GM12878 (cell line): ENCODE results near the gene OSBPL3. TPM values are rescaled to one million over a fixed set of nuclear protein-coding genes. Genes with fewer than 3 reads are reported as not detected.

Experiments
- ATAC-seq: fragments of 200-7000 bp; cut with Tn5 transposase; 3 replicates; pipeline ENCODE4 v1.9.1; 2020; ENCODE audit warnings: mild to moderate bottlenecking, moderate library complexity
- BruUV-seq: library from RNA; stranded (reverse); fragments of 400-500 nt; replicated peaks from 2 replicates; lab custom pipeline; 2021; lab: Mats Ljungman, UMichigan
- CTCF ChIA-PET: fragments of 300-600 bp; sonication (Branson Sonifier 250); formaldehyde crosslinking; extraction: SDS; loops from one replicate; lab custom pipeline; 2021; ENCODE audit warnings: inconsistent platforms; lab: Yijun Ruan, JAX
- POLR2A ChIA-PET: fragments of 350-600 bp; formaldehyde crosslinking; extraction: SDS; loops from one replicate; lab custom pipeline; 2021; ENCODE audit warnings: inconsistent platforms; lab: Charles Lee
- RAD21 ChIA-PET: fragments of 300-600 bp; sonication (Branson Sonifier 250); formaldehyde crosslinking; loops from one replicate; lab custom pipeline; 2023; ENCODE audit warnings: antibody characterized with exemption; ENCODE audit not compliant: unreplicated experiment; lab: Charles Lee
- SMC1A ChIA-PET: fragments of 300-600 bp; sonication (Branson Sonifier 250); formaldehyde crosslinking; loops from one replicate; lab custom pipeline; 2023; ENCODE audit not compliant: unreplicated experiment, uncharacterized antibody; lab: Charles Lee
- DNase-seq: peaks from one replicate; pipeline ENCODE4 v3.0.0-alpha.2; 2011; ENCODE audit warnings: low read depth, low spot score
- FAIRE-seq: peaks from 3 replicates; lab custom pipeline; 2011; peaks lifted over from hg19 to GRCh38; lab: Jason Lieb, UNC
- H2AFZ ChIP-seq: 2 replicates; pipeline ENCODE4 v1.6.0; 2011; ENCODE audit warnings: low read depth, low read length, control low read depth; ENCODE audit not compliant: control insufficient read depth
- H3K27ac ChIP-seq: 2 replicates; pipeline ENCODE4 v1.5.1; 2011; ENCODE audit warnings: control low read depth; ENCODE audit not compliant: control insufficient read depth, insufficient read depth
- H3K27me3 ChIP-seq, 2 experiments: replicated peaks in 1 of 2; 2 replicates each; pipeline versions ENCODE4 v1.6.0 to v1.6.1; 2011; ENCODE audit warnings: low read length in 1 of 2; ENCODE audit not compliant: control insufficient read depth in 2 of 2, insufficient read depth in 2 of 2
- H3K36me3 ChIP-seq, 2 experiments: 2 replicates each; pipeline ENCODE4 v1.5.1; 2011; ENCODE audit warnings: low read length in 1 of 2; ENCODE audit not compliant: control insufficient read depth in 2 of 2, insufficient read depth in 2 of 2
- H3K4me1 ChIP-seq: 2 replicates; pipeline ENCODE4 v1.6.1; 2011; ENCODE audit warnings: mild to moderate bottlenecking, low read length, moderate library complexity, mixed read lengths; ENCODE audit not compliant: control insufficient read depth, insufficient read depth
- H3K4me2 ChIP-seq: 2 replicates; pipeline ENCODE4 v1.6.0; 2011; ENCODE audit warnings: control low read depth; ENCODE audit not compliant: control insufficient read depth, insufficient read depth
- H3K4me3 ChIP-seq: fragments of 200-600 bp; sonication (generic); 2 replicates; pipeline ENCODE4 v1.5.1; 2016
- H3K79me2 ChIP-seq: 2 replicates; pipeline ENCODE4 v1.6.0; 2011; ENCODE audit warnings: low read length; ENCODE audit not compliant: control insufficient read depth, insufficient read depth
- H3K9ac ChIP-seq: 2 replicates; pipeline ENCODE4 v1.8.0; 2011; ENCODE audit warnings: low read length, control low read depth, mixed read lengths; ENCODE audit not compliant: control insufficient read depth, insufficient read depth
- H3K9me3 ChIP-seq: replicated peaks from 3 replicates; pipeline ENCODE4 v1.5.1; 2011; ENCODE audit warnings: mild to moderate bottlenecking, low read length; ENCODE audit not compliant: control insufficient read depth, insufficient read depth
- H4K20me1 ChIP-seq: 2 replicates; pipeline ENCODE4 v1.6.0; 2011; ENCODE audit not compliant: control insufficient read depth, insufficient read depth
- BCL11A ChIP-seq: IDR thresholded peaks from 2 replicates; pipeline ENCODE4 v1.6.1; 2011; ENCODE audit warnings: low read depth, low read length
- HDAC2 ChIP-seq: fragments of 200-600 bp; sonication (generic); IDR thresholded peaks from 2 replicates; pipeline ENCODE4 v1.6.1; 2017
- KDM1A ChIP-seq: fragments of 200-600 bp; sonication (generic); IDR thresholded peaks from 2 replicates; pipeline ENCODE4 v1.6.1; 2016; ENCODE audit warnings: borderline replicate concordance
- PAX8 ChIP-seq: fragments of 450-650 bp; IDR thresholded peaks from 2 replicates; pipeline ENCODE4 v1.6.1; 2017; ENCODE audit warnings: mild to moderate bottlenecking, moderate library complexity
- POLR2AphosphoS2 ChIP-seq: IDR thresholded peaks from 2 replicates; pipeline ENCODE4 v1.6.1; 2011; ENCODE audit warnings: low read depth, mild to moderate bottlenecking, low read length, improper control_type of control experiment, moderate library complexity
- SMARCA5 ChIP-seq: fragments of 450-650 bp; IDR thresholded peaks from 2 replicates; pipeline ENCODE4 v1.6.1; 2017; ENCODE audit warnings: mild to moderate bottlenecking
- SP1 ChIP-seq: IDR thresholded peaks from one replicate; pipeline ENCODE4 v1.6.1; 2011; ENCODE audit warnings: low read depth, low read length
- SUZ12 ChIP-seq: fragments of 200-600 bp; sonication (generic); IDR thresholded peaks from one replicate; pipeline ENCODE4 v1.6.1; 2018; ENCODE audit warnings: antibody characterized with exemption, mild to moderate bottlenecking; ENCODE audit not compliant: unreplicated experiment
- TBL1XR1 ChIP-seq: IDR thresholded peaks from 2 replicates; pipeline ENCODE4 v1.6.1; 2012; ENCODE audit warnings: low read depth, low read length, improper control_type of control experiment
- TCF12 ChIP-seq: IDR thresholded peaks from 2 replicates; pipeline ENCODE4 v1.6.1; 2011; ENCODE audit warnings: low read depth, mild to moderate bottlenecking, low read length
- WRNIP1 ChIP-seq: IDR thresholded peaks from 2 replicates; pipeline ENCODE4 v1.6.1; 2011; ENCODE audit warnings: low read depth, low read length, improper control_type of control experiment, borderline replicate concordance
- ZBED1 ChIP-seq: IDR thresholded peaks from 2 replicates; pipeline ENCODE4 v1.6.1; 2016; ENCODE audit warnings: borderline replicate concordance
- WGBS: methylation state at CpG from one replicate; pipeline ENCODE4 v1.1.6; 2016; ENCODE audit warnings: low lambda C conversion rate; ENCODE audit not compliant: insufficient replicate concordance, insufficient coverage; ENCODE audit errors: missing lambda C conversion rate; 5-methylcytosine and 5-hydroxymethylcytosine counted together
- in situ Hi-C: fragments of 300-500 bp; cut with MboI; formaldehyde crosslinking; loops from 9 replicates; pipeline ENCODE4 v1.14.3; 2018; ENCODE audit warnings: mixed read lengths
- intact Hi-C: fragments of 100-400 bp; cut with micrococcal nuclease; formaldehyde crosslinking; loops from one replicate; pipeline ENCODE4 v1.14.2; 2022; ENCODE audit not compliant: unreplicated experiment
- polyA plus RNA-seq, 11 experiments: library from polyadenylated mRNA; depleted of rRNA in 4 of 11; unstranded in 6 of 11; stranded (reverse) in 5 of 11; fragments of >200 nt; fragmentation: Nextera tagmentation in 4 of 11; fragmentation: Illumina TruSeq in 1 of 11; extraction: Ambion mirVana in 4 of 11; extraction: Trizol in 1 of 11; gene quantifications; 1 replicate in 1 of 11; 2 replicates in 10 of 11; pipeline versions ENCODE4 v1.2.1 to v1.2.3, GENCODE V29; 2011 to 2016; ENCODE audit warnings: inconsistent platforms in 2 of 11, missing spikeins in 2 of 11, low read depth in 1 of 11
- total RNA-seq, 4 experiments: library from RNA; depleted of rRNA in 3 of 4; stranded (reverse); fragments of >200 nt in 3 of 4; fragmentation: Illumina TruSeq in 1 of 4; extraction: Trizol in 1 of 4; gene quantifications; 2 replicates each; pipeline versions ENCODE4 v1.2.1 to v1.2.3, GENCODE V29; 2013 to 2021
- TF ChIP-seq, protein P1 (sequence below): fragments of 450-650 bp; IDR thresholded peaks from 2 replicates; pipeline ENCODE4 v1.6.1; 2017; ENCODE audit warnings: low read depth, mild to moderate bottlenecking, moderate library complexity
- TF ChIP-seq, protein P2 (sequence below): fragments of 450-650 bp; IDR thresholded peaks from 2 replicates; pipeline ENCODE4 v1.6.1; 2017; ENCODE audit warnings: mild to moderate bottlenecking

Gene OSBPL3
- total and polyA plus RNA-seq, 10 of the 15 experiments (the other 5 are each of a cell fraction or from before 2014, with no cell fraction given), result 6.1 to 46.6 (median 27.0) TPM

DNA sequence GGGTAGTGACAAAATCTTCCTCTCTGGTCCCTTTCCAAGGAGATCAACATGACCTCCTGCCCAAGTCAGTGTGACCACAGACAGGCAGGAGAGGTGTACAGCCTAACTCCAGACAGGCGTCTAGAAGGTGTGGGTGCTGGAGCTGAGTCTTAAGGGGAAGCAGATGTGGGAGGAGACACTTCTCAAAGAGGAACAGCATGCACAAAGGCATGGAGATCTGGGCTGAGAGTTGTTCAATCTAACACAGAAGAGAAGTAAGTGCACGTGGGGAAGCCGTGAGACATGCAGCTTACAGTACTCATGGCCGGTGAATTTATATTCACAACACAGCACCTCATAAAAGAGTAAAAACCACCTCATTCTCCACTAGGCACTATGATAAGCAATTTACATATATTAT lies 198.9 kb downstream of the OSBPL3 start:
- no peak for ATAC-seq
- ChIA-PET RAD21 (no interaction called here), POLR2A (no interaction called here), SMC1A (no interaction called here), CTCF (no interaction called here)
- H3K4me3 ChIP-seq, result no peak overlapping the region
- no peak overlapping the region; the same call in 1 of the 2 replicates for H2AFZ ChIP-seq
- no peak for DNase-seq
- no peak overlapping the region for H3K27ac ChIP-seq
- H3K9me3 ChIP-seq, result peaks cover 4% of the 10 kb centered on the region; the same call in 2 of the 3 replicates
- H3K4me1 ChIP-seq, result peaks cover 25% of the 10 kb centered on the region
- no peaks in the 10 kb centered on the region for H4K20me1 ChIP-seq
- no peaks in the 10 kb centered on the region for H3K27me3 ChIP-seq
- no peaks in the 10 kb centered on the region for H3K79me2 ChIP-seq
- TF ChIP-seq SMARCA5, result no peak
- no peak for TF ChIP-seq POLR2AphosphoS2
- TF ChIP-seq KDM1A, result no peak
- TF ChIP-seq SP1, result no peak
- TF ChIP-seq ZBED1, result no peak
- TF ChIP-seq, protein P1, sequence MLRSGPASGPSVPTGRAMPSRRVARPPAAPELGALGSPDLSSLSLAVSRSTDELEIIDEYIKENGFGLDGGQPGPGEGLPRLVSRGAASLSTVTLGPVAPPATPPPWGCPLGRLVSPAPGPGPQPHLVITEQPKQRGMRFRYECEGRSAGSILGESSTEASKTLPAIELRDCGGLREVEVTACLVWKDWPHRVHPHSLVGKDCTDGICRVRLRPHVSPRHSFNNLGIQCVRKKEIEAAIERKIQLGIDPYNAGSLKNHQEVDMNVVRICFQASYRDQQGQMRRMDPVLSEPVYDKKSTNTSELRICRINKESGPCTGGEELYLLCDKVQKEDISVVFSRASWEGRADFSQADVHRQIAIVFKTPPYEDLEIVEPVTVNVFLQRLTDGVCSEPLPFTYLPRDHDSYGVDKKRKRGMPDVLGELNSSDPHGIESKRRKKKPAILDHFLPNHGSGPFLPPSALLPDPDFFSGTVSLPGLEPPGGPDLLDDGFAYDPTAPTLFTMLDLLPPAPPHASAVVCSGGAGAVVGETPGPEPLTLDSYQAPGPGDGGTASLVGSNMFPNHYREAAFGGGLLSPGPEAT, result no peak
- no peak for TF ChIP-seq TCF12
- no peak for TF ChIP-seq TBL1XR1
- no peak for TF ChIP-seq PAX8
- no peak for TF ChIP-seq BCL11A
- TF ChIP-seq SUZ12, result no peak
- TF ChIP-seq WRNIP1, result no peak
- TF ChIP-seq, protein P2, sequence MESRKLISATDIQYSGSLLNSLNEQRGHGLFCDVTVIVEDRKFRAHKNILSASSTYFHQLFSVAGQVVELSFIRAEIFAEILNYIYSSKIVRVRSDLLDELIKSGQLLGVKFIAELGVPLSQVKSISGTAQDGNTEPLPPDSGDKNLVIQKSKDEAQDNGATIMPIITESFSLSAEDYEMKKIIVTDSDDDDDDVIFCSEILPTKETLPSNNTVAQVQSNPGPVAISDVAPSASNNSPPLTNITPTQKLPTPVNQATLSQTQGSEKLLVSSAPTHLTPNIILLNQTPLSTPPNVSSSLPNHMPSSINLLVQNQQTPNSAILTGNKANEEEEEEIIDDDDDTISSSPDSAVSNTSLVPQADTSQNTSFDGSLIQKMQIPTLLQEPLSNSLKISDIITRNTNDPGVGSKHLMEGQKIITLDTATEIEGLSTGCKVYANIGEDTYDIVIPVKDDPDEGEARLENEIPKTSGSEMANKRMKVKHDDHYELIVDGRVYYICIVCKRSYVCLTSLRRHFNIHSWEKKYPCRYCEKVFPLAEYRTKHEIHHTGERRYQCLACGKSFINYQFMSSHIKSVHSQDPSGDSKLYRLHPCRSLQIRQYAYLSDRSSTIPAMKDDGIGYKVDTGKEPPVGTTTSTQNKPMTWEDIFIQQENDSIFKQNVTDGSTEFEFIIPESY, result no peak
- TF ChIP-seq HDAC2, result no peak
- WGBS, result 84% methylated on average over 4 of the region's 4 CpGs
- no peaks in the 10 kb centered on the region for H3K36me3 ChIP-seq
- no TSS peak for BruUV-seq
- FAIRE-seq, result no peak
- no peak overlapping the region for H3K4me2 ChIP-seq
- in situ Hi-C loops (no loop called here), intact Hi-C loops (no loop called here)
- no peak overlapping the region for H3K9ac ChIP-seq
